Neutrophil (primary cell): ENCODE measurements around the gene GSDMA.
"Not testable (repeated sequence)": the region's sequence is repeated elsewhere in the genome, so short reads cannot be mapped to it uniquely, and the experiment has no call there.

Source experiments
- H3K27ac ChIP-seq: fragments of 200-600 bp; sonication (generic); 2 replicates; pipeline ENCODE4 v1.5.1; 2016; ENCODE audit warnings: mild to moderate bottlenecking, moderate library complexity
- H3K27me3 ChIP-seq: fragments of 200-600 bp; sonication (generic); 2 replicates; pipeline ENCODE4 v1.6.0; 2016; ENCODE audit warnings: mild to moderate bottlenecking
- H3K36me3 ChIP-seq: fragments of 200-600 bp; sonication (generic); 2 replicates; pipeline ENCODE4 v1.5.1; 2017
- H3K4me1 ChIP-seq, 2 experiments: fragments of 200-600 bp in 1 of 2; sonication (generic) in 1 of 2; 1 replicate in 1 of 2; 2 replicates in 1 of 2; pipeline versions ENCODE4 v1.5.1 to v1.6.1; 2013 to 2016; ENCODE audit warnings: low read depth in 1 of 2, low read length in 1 of 2, mild to moderate bottlenecking in 1 of 2, moderate library complexity in 1 of 2; ENCODE audit not compliant: control insufficient read depth in 1 of 2, insufficient read depth in 1 of 2
- H3K4me3 ChIP-seq, 2 experiments: fragments of 200-600 bp in 1 of 2; sonication (generic) in 1 of 2; 1 replicate in 1 of 2; 2 replicates in 1 of 2; pipeline ENCODE4 v1.5.1; 2013 to 2016; ENCODE audit warnings: low read depth in 1 of 2, low read length in 1 of 2, mild to moderate bottlenecking in 1 of 2, moderate library complexity in 1 of 2
- H3K9me3 ChIP-seq: fragments of 200-600 bp; sonication (generic); 2 replicates; pipeline ENCODE4 v1.5.1; 2016
- CTCF ChIP-seq: fragments of 200-600 bp; sonication (generic); IDR thresholded peaks from 2 replicates; pipeline ENCODE4 v1.5.1; 2016; ENCODE audit warnings: antibody characterized with exemption

GSDMA gene

GRCh38 chr17:39996162-39996561 is 33.4 kb downstream of the GSDMA start:
- Histone ChIP-seq H3K4me1 (no peaks in the 10 kb centered on the region), H3K9me3 (no peaks in the 10 kb centered on the region), H3K27me3 (no peaks in the 10 kb centered on the region), H3K36me3 (peaks cover 78% of the 10 kb centered on the region), H3K27ac (no peak overlapping the region), H3K4me3 (no peak overlapping the region)
- no peak for TF ChIP-seq CTCF

- Histone ChIP-seq H3K27me3 (no peaks in the 10 kb centered on the region), H3K4me1 (no peaks in the 10 kb centered on the region), H3K27ac (no peak overlapping the region), H3K4me3 (no peak overlapping the region), H3K9me3 (no peaks in the 10 kb centered on the region), H3K36me3 (peaks cover 72% of the 10 kb centered on the region)
- TF ChIP-seq CTCF: no peak
Observed at GRCh38 chr17:39996800-39997199, 34.0 kb downstream of the GSDMA start.

GRCh38 chr17:39997543-39997942 is 34.7 kb downstream of the GSDMA start:
- Histone ChIP-seq H3K27ac (no peak overlapping the region), H3K36me3 (peaks cover 64% of the 10 kb centered on the region), H3K4me3 (no peak overlapping the region), H3K27me3 (no peaks in the 10 kb centered on the region), H3K9me3 (no peaks in the 10 kb centered on the region), H3K4me1 (no peaks in the 10 kb centered on the region)
- TF ChIP-seq CTCF: no peak

GRCh38 chr17:39999067-39999466 is 36.3 kb downstream of the GSDMA start:
- TF ChIP-seq CTCF: no peak
- Histone ChIP-seq H3K36me3 (peaks cover 49% of the 10 kb centered on the region), H3K4me1 (no peaks in the 10 kb centered on the region)

GRCh38 chr17:40000161-40000560 is 37.4 kb downstream of the GSDMA start:
- Histone ChIP-seq H3K36me3 (peaks cover 38% of the 10 kb centered on the region), H3K9me3 (no peaks in the 10 kb centered on the region), H3K4me3 (no peak overlapping the region), H3K27ac (no peak overlapping the region), H3K4me1 (no peaks in the 10 kb centered on the region), H3K27me3 (no peaks in the 10 kb centered on the region)
- no peak for TF ChIP-seq CTCF

More at GRCh38 chr17:39999067-39999466, 36.3 kb downstream of the GSDMA start:
- Histone ChIP-seq H3K9me3 (no peaks in the 10 kb centered on the region), H3K4me3 (no peak overlapping the region), H3K27me3 (no peaks in the 10 kb centered on the region), H3K27ac (no peak overlapping the region)

DNA sequence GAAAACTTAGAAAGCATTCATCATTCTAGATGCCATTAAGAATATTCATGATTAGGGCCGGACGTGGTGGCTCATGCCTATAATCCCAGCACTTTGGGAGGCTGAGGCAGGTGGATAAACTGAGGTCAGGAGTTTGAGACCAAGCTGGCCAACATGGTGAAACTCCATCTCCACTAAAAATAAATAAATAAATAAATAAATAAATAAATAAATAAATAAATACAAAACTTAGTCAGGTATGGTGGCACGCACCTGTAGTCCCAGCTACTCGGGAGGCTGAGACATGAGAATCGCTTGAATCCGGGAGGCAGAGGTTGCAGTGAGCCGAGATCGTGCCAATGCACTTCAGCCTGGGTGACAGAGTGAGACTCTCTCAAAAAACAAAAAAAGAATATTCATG is 38.5 kb downstream of the GSDMA start:
- H3K36me3 ChIP-seq: peaks cover 27% of the 10 kb centered on the region
- H3K4me3 ChIP-seq, H3K27me3 ChIP-seq, H3K9me3 ChIP-seq, H3K4me1 ChIP-seq, H3K27ac ChIP-seq: not testable (repeated sequence)
